Karpas-422 (cell line): ENCODE data around the gene IRF7. TPM values are rescaled to one million over a fixed set of nuclear protein-coding genes. Genes with fewer than 3 reads are reported as not detected.

Source experiments
- DNase-seq: peaks from one replicate; pipeline ENCODE4 v3.0.0-alpha.2; 2015
- H2AFZ ChIP-seq: fragments of 200-600 bp; sonication (generic); 2 replicates; pipeline ENCODE4 v1.6.1; 2014; ENCODE audit warnings: antibody characterized with exemption, low read length, mixed read lengths
- H3K27ac ChIP-seq: fragments of 200-600 bp; sonication (generic); 2 replicates; pipeline ENCODE4 v1.5.1; 2014; ENCODE audit warnings: mild to moderate bottlenecking, low read length, moderate library complexity
- H3K27me3 ChIP-seq: fragments of 200-600 bp; sonication (generic); 2 replicates; pipeline ENCODE4 v1.6.1; 2014; ENCODE audit warnings: low read length, mixed read lengths
- H3K36me3 ChIP-seq: fragments of 200-600 bp; sonication (generic); 2 replicates; pipeline ENCODE4 v1.6.1; 2014; ENCODE audit warnings: low read length, mixed read lengths; ENCODE audit not compliant: insufficient read depth
- H3K4me1 ChIP-seq: fragments of 200-600 bp; sonication (generic); 2 replicates; pipeline ENCODE4 v1.6.1; 2014; ENCODE audit warnings: mild to moderate bottlenecking, low read length, mixed read lengths
- H3K4me2 ChIP-seq: fragments of 200-600 bp; sonication (generic); 2 replicates; pipeline ENCODE4 v1.6.1; 2014; ENCODE audit warnings: low read length, low read depth, mild to moderate bottlenecking; ENCODE audit not compliant: poor library complexity, severe bottlenecking
- H3K4me3 ChIP-seq: fragments of 200-600 bp; sonication (generic); 2 replicates; pipeline ENCODE4 v1.5.1; 2014; ENCODE audit warnings: mild to moderate bottlenecking, antibody characterized with exemption, low read length, mixed read lengths
- H3K79me2 ChIP-seq: fragments of 200-600 bp; sonication (generic); 2 replicates; pipeline ENCODE4 v1.6.1; 2014; ENCODE audit warnings: mild to moderate bottlenecking, low read length, mixed read lengths
- H3K9ac ChIP-seq: fragments of 200-600 bp; sonication (generic); 2 replicates; pipeline ENCODE4 v1.6.0; 2014; ENCODE audit warnings: low read length
- H3K9me2 ChIP-seq: fragments of 200-600 bp; sonication (generic), shearing (Covaris generic); replicated peaks from 2 replicates; pipeline ENCODE4 v1.6.0; 2014; ENCODE audit warnings: mild to moderate bottlenecking, low read length, moderate library complexity; ENCODE audit not compliant: insufficient read depth
- H3K9me3 ChIP-seq: fragments of 300-700, 200-600 bp; sonication (generic); 2 replicates; pipeline ENCODE4 v1.6.1; 2014; ENCODE audit warnings: low read length, mixed read lengths
- H4K20me1 ChIP-seq: fragments of 200-600 bp; sonication (generic); 2 replicates; pipeline ENCODE4 v1.6.1; 2014; ENCODE audit warnings: mild to moderate bottlenecking, antibody characterized with exemption, low read length, low read depth; ENCODE audit not compliant: insufficient read depth
- small RNA-seq: library from RNA; depleted of rRNA; stranded (forward); fragments of <200 nt; gene quantifications from one replicate; pipeline ENCODE3, GENCODE V24; 2014
- total RNA-seq: library from RNA; depleted of rRNA; stranded (reverse); fragments of >200 nt; shearing (Covaris generic); gene quantifications from 2 replicates; pipeline ENCODE4 v1.2.3, GENCODE V29; 2014; ENCODE audit warnings: low replicate concordance; rRNA removed

The IRF7 gene
- total RNA-seq, 1 experiment from 2014 or later, result 34.6 TPM

DNA sequence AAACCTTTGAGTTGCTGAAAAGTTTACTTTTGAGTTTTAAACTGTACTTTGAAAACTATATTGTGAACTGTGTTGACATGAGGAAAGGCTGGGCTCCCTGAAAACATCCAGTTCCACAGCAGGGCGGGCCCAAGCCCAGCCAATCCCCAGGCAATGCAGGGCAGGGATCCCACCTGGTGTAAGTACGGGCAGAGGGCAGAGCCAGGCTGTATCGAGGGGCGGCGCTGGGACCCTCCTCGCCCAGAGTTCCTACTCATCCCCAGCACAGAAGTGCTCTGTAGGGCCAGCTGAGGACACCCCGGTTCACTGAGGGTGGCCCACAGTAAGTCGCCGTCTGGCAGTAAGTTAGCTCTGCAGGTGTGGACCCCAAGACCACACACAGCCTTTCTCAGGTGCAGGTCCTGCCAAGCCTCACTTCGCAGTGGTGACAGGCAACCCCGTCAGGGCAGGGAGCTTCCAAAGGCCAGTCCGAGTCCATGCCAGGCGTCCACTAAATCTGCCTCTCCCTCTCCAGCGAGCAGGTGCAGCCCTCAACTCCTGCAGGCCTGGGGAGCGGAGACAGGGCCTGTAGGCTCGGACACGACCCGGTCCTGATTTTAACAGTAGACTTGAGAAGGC, 48.6 kb downstream of the IRF7 start:
- H3K27ac ChIP-seq, result no peak overlapping the region; the same call in 1 of the 2 replicates
- H3K4me1 ChIP-seq, result peaks cover 18% of the 10 kb centered on the region
- no peak overlapping the region for H2AFZ ChIP-seq
- H3K27me3 ChIP-seq, result no peaks in the 10 kb centered on the region
- H3K4me2 ChIP-seq, result peak overlapping the region; percentile 83
- no peak for DNase-seq
- H3K79me2 ChIP-seq, result peaks cover 6% of the 10 kb centered on the region; the same call in 1 of the 2 replicates
- no peaks in the 10 kb centered on the region for H3K9me3 ChIP-seq
- H3K4me3 ChIP-seq, result peak overlapping the region; percentile 68
- H4K20me1 ChIP-seq, result peaks cover 11% of the 10 kb centered on the region; the same call in 1 of the 2 replicates
- H3K36me3 ChIP-seq, result no peaks in the 10 kb centered on the region
- H3K9me2 ChIP-seq, result no peaks in the 10 kb centered on the region
- peak overlapping the region; percentile 65 for H3K9ac ChIP-seq

DNA sequence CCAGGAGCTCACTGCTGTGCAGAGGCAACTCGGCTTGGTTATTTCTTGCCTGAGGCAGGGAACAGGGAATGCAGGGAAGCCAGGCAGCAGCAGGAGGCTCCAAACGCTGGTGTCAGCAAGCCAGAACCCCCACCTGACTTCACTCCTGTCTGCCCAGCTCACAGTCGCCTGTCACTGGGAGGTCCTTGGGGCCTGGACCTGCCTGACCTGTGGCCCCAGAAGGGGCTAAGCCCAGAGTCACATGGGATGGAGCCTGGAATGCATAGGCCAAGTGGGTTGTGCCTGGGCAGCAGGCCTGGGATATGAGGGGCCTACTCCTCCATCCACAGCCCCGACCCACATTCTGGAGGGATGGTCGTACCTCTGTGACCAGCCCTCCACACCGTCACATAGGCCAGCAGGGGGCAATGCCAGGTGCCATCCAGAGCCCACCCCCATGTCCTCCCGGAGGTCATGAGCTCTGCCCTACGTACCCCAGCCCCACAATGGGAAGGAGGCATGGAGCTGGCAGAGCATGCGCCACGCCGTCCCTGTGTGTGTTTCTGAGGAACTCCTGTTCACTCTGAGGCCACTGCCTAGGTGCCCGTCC, 49.7 kb downstream of the IRF7 start:
- no peak overlapping the region for H3K9ac ChIP-seq
- peaks cover 26% of the 10 kb centered on the region for H3K4me1 ChIP-seq
- peaks cover 17% of the 10 kb centered on the region; the same call in 1 of the 2 replicates for H4K20me1 ChIP-seq
- H3K36me3 ChIP-seq, result no peaks in the 10 kb centered on the region
- no peak overlapping the region for H3K4me3 ChIP-seq
- peaks cover 9% of the 10 kb centered on the region; the same call in 1 of the 2 replicates for H3K79me2 ChIP-seq
- no peak overlapping the region for H3K4me2 ChIP-seq
- no peak overlapping the region for H2AFZ ChIP-seq
- H3K9me3 ChIP-seq, result no peaks in the 10 kb centered on the region
- DNase-seq, result no peak
- H3K27me3 ChIP-seq, result no peaks in the 10 kb centered on the region
- H3K27ac ChIP-seq, result no peak overlapping the region
- no peaks in the 10 kb centered on the region for H3K9me2 ChIP-seq

DNA sequence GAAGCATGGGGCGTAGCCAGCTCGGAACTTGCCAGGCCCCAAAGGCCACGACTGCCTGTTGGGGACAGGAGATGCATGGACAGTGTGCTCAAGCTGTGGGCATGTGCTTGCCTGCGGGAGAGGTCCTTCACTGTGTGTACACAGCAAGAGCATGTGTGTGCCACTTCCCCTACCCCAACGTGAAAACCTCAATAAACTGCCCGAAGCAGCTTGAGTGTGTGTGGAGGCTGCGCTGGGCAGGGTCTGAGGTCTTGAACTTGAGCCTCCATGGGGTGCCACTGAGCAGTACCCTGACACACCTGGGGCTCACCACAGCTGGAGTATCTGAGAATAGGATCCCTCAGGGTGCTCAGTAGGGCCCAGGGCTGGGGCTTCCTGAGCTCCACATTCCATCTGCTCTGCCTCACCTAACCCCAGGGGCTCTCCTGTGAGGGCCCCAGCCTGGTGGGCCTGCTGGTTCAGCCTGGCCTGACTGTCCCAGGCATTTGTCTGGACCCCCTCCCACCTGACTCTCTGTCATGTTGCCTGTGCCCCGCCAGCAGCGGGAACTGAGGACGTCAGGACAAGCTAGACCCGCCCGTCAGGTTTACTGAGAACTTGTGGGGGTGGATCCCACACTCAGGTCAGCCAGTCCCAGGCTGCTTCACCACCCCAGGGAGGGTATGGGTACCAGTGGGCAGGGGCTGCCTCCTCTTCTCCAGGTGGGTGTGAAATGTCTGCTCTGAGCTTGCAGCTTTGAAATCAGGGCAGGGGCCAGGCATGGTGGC, 51.8 kb downstream of the IRF7 start:
- H3K9me3 ChIP-seq, result no peaks in the 10 kb centered on the region
- H2AFZ ChIP-seq, result no peak overlapping the region
- peaks cover 33% of the 10 kb centered on the region for H3K4me1 ChIP-seq
- H3K27me3 ChIP-seq, result no peaks in the 10 kb centered on the region
- DNase-seq, result no peak
- H3K79me2 ChIP-seq, result peaks cover 9% of the 10 kb centered on the region; the same call in 1 of the 2 replicates
- peaks cover 17% of the 10 kb centered on the region; the same call in 1 of the 2 replicates for H4K20me1 ChIP-seq
- no peak overlapping the region for H3K4me2 ChIP-seq
- H3K27ac ChIP-seq, result no peak overlapping the region
- no peak overlapping the region for H3K9ac ChIP-seq
- no peak overlapping the region for H3K4me3 ChIP-seq
- no peaks in the 10 kb centered on the region for H3K36me3 ChIP-seq
- no peaks in the 10 kb centered on the region for H3K9me2 ChIP-seq

DNA sequence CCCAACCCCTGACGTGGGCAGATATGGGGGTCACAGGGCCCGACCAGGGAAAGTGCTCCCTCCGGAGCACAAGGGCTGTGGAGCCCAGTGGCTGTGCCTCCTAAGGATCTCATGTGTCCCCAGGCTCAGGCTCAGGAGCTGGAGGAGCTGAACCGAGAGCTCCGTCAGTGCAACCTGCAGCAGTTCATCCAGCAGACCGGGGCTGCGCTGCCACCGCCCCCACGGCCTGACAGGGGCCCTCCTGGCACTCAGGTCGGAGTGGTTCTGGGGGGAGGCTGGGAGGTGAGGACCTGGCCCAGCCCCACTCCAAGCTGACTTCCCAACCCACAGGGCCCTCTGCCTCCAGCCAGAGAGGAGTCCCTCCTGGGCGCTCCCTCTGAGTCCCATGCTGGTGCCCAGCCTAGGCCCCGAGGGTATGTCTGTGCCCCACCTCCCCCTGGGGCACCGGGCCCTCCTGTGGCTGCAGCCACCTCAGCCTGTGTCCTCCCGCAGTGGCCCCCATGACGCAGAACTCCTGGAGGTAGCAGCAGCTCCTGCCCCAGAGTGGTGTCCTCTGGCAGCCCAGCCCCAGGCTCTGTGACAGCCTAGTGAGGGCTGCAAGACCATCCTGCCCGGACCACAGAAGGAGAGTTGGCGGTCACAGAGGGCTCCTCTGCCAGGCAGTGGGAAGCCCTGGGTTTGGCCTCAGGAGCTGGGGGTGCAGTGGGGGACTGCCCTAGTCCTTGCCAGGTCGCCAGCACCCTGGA, 52.5 kb downstream of the IRF7 start:
- Histone ChIP-seq H2AFZ (no peak overlapping the region), H3K9ac (no peak overlapping the region), H3K4me3 (no peak overlapping the region), H4K20me1 (peaks cover 17% of the 10 kb centered on the region; the same call in 1 of the 2 replicates), H3K36me3 (no peaks in the 10 kb centered on the region), H3K4me1 (peaks cover 31% of the 10 kb centered on the region), H3K4me2 (no peak overlapping the region), H3K79me2 (peaks cover 9% of the 10 kb centered on the region; the same call in 1 of the 2 replicates), H3K27me3 (no peaks in the 10 kb centered on the region), H3K9me2 (no peaks in the 10 kb centered on the region), H3K27ac (no peak overlapping the region), H3K9me3 (no peaks in the 10 kb centered on the region)
- no peak for DNase-seq

Small RNA genes lying within 50 kb of the gene (small RNA-seq; reads per million reads assigned to genes)
- gene MIR210, result 188 reads per million, percentile 99 among the genes with 10 or more reads in this experiment

Other genes starting within 250 kb of the IRF7 start
- gene B4GALNT4, start 246.5 kb downstream of the IRF7 start, total RNA-seq, result not detected in 2 replicates
- gene PKP3, start 221.7 kb downstream of the IRF7 start, total RNA-seq, result 0.76 TPM in 1 of 2 replicates, not detected in the other
- 28.9 and 34.6 TPM in 2 replicates for gene SIGIRR, start 201.0 kb downstream of the IRF7 start, total RNA-seq
- 1.4 and 2.2 TPM in 2 replicates for gene ANO9, start 173.9 kb downstream of the IRF7 start, total RNA-seq
- 13.5 and 25.4 TPM in 2 replicates for gene PTDSS2, start 165.7 kb downstream of the IRF7 start, total RNA-seq
- gene RNH1, start 108.7 kb downstream of the IRF7 start, total RNA-seq, result 59.4 and 107 TPM in 2 replicates
- gene HRAS, start 80.4 kb downstream of the IRF7 start, total RNA-seq, result 8.5 and 53.1 TPM in 2 replicates
- 0.37 and 4.6 TPM in 2 replicates for gene LRRC56, start 78.4 kb downstream of the IRF7 start, total RNA-seq
- 6.2 and 14.3 TPM in 2 replicates for gene LMNTD2, start 55.2 kb downstream of the IRF7 start, total RNA-seq
- 13.8 and 29.1 TPM in 2 replicates for gene RASSF7, start 55.0 kb downstream of the IRF7 start, total RNA-seq
- gene PHRF1, start 39.5 kb downstream of the IRF7 start, total RNA-seq, result 8.7 and 20.9 TPM in 2 replicates
- 0.04 TPM in 1 of 2 replicates, not detected in the other for gene CDHR5, start 9.0 kb upstream of the IRF7 start, total RNA-seq
- gene SCT, start 11.2 kb upstream of the IRF7 start, total RNA-seq, result not detected in 2 replicates
- gene DRD4, start 21.3 kb upstream of the IRF7 start, total RNA-seq, result not detected in 2 replicates
- gene DEAF1, start 79.3 kb upstream of the IRF7 start, total RNA-seq, result 35.9 and 57.3 TPM in 2 replicates
- gene TMEM80, start 79.9 kb upstream of the IRF7 start, total RNA-seq, result 25.4 and 32.8 TPM in 2 replicates
- 2.3 and 10.4 TPM in 2 replicates for gene EPS8L2, start 90.3 kb upstream of the IRF7 start, total RNA-seq
- gene TALDO1, start 131.5 kb upstream of the IRF7 start, total RNA-seq, result 127 and 177 TPM in 2 replicates
- gene GATD1, start 161.5 kb upstream of the IRF7 start, total RNA-seq, result 43.6 and 61.0 TPM in 2 replicates
- gene CEND1, start 174.1 kb upstream of the IRF7 start, total RNA-seq, result 19.8 and 50.0 TPM in 2 replicates
- 9.3 and 23.4 TPM in 2 replicates for gene SLC25A22, start 182.3 kb upstream of the IRF7 start, total RNA-seq
- 26.2 and 26.6 TPM in 2 replicates for gene PIDD1, start 189.3 kb upstream of the IRF7 start, total RNA-seq
- 774 and 1,042 TPM in 2 replicates for gene RPLP2, start 194.0 kb upstream of the IRF7 start, total RNA-seq
- 32.5 and 35.8 TPM in 2 replicates for gene PNPLA2, start 203.0 kb upstream of the IRF7 start, total RNA-seq
- gene CRACR2B, start 212.0 kb upstream of the IRF7 start, total RNA-seq, result 0.48 and 1.5 TPM in 2 replicates
- 8.4 and 10.5 TPM in 2 replicates for gene CD151, start 217.0 kb upstream of the IRF7 start, total RNA-seq
- gene POLR2L, start 226.6 kb upstream of the IRF7 start, total RNA-seq, result 113 and 203 TPM in 2 replicates
- 4.0 TPM in 1 of 2 replicates, not detected in the other for gene TSPAN4, start 226.9 kb upstream of the IRF7 start, total RNA-seq